Stimulated activated naive CD8-positive, alpha-beta T cell treated with anti-CD3 and anti-CD28 coated beads, Interleukin-15, Interleukin-2, amounts not matched to agents 100 U/mL and 50 U/mL, for 24 hours (primary cell): ENCODE measurements around the gene RPS3.
"Not testable (repeated sequence)": the region's sequence is repeated elsewhere in the genome, so short reads cannot be mapped to it uniquely, and the experiment has no call there.

Experiments
- ATAC-seq: fragments of 150-1000 bp; cut with Tn5 transposase; one replicate; pipeline ENCODE4 v1.10.0; 2021
- DNase-seq: peaks from one replicate; pipeline ENCODE4 v3.0.0; 2021

The RPS3 gene

DNA sequence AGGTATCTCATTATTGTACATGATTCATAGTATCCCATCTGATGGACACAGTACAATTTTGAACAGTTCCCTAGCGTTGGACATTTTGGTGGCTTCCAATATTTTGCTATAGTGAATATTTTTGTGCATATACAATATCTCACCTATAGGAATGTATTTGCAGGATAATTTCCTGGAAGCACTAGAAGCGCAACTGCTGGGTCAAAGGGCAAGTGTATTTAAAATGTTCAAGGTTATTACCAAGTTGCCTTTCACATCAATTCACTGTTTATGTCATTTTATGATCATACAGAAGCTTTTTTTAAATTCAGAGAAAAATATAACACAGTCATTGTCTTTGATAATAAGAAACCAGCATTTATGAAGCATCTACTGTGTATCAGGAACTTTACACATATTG lies 19.1 kb upstream of the RPS3 start:
- ATAC-seq (no peak), DNase-seq (no peak)

DNA sequence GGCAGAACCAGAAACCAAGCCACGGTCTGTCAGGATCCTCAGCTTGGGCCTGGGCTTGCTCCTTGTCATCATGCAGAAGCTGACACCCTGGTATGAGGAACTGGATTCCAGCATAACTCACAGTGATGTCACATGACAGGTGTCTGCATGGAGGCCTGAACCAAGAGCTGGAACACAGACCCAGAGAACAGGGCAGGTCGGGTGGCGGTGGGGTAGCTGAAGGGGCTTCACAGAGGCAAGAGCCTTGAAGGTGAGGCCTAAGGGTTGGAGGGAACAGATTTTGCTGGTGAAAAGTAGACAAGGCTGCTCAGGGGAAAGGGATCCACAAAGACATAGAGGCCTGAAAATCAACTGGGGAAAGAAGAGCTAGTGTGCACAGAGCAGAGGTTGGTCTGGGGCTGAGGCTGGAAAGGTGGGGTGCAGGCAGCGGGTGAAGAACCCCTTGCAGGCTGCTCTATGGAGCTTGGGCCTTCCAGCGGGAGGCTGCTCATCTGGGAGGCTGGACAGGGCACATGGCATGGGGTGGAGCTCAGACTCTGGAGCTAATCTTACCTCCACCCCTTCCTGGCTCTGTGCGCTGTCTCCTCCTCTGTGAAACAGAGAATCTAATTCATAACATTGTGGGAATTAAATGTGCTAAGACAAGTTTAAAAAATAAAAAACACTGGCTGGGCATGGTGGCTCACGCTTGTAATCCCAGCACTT lies 18.4 kb upstream of the RPS3 start:
- DNase-seq, result no peak
- no peak for ATAC-seq

DNA sequence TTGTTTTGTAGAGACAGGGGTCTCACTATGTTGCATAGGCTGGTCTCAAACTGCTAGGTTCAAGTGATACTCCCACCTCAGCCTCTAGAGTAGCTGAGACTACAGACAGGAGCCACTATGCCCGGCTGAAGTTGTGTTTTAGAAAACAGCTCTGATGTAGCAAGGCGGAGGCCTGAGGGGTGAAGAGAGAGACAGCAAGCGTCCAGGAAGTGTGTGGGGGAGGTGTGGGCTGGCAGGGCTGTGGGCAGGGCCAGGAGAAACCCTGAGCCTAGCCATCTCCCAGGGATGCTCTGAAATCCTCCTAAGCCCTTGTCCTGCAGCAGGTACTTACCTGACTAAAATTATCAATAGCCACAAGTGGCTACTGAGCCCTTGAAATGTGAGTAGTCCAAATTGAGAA lies 16.1 kb upstream of the RPS3 start:
- no peak for DNase-seq
- peak; percentile 45 for ATAC-seq

DNA sequence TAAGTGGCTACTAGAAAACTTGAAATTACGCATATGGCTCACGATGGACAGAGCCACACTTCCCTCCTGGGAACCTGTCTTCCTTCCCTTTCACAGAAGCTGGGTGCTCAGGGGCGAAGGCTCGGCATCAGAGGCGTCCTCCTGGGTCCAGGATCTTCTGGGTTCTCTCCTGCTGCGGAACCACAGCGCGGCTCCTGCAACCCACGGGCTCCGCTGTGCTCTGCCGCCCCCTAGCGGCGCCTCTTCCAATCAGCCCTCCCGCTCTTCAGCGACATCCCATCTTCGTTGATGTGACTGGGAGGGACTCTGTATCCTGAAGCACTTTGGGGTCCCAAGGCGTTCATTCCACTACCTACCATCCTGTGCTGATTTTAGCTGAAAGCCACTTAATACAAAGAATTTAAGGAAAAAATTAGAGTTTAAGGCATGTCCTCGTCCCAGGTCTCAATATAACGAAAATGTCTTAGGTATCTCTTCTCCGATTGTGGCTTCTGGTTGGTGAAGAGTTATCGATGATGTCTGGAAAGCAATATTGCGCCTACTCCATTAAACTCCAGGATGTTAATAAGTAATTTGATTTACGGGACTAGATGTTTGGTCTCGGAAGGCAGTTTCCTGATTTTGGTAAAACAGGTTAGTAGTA lies 14.8 kb upstream of the RPS3 start:
- DNase-seq (peak; percentile 85), ATAC-seq (peak; percentile 81)

DNA sequence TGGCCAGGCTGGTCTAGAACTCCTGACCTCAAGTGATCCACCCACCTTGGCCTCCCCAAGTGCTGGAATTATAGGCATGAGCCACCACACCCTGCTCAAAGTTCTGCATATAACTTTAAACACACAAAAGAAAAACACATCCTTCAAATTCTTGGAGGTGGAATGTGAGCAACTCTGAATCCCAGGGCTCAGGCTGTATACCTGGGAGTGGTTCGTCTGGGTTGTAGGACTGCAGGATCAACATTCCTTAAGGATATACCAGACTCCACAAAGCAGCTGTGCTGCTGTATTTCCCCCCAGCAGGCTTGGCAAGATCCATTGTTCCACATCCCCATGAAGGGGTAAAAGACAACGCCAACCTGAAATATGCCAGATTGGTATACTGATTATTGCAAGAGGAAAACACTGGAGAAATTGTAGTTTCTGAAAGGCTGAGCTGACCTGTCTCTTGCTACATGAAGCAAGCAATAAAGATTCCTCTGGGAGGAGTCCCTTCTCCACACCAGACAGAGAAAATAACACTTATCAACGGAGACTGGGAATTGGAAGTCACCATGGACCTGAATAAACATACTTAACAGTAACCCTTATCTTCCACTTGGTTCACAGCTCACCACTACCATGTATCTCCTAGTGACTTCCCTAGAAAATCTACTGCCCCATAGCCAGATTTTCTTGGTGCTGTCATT lies 12.2 kb upstream of the RPS3 start:
- DNase-seq, result no peak
- ATAC-seq, result no peak

DNA sequence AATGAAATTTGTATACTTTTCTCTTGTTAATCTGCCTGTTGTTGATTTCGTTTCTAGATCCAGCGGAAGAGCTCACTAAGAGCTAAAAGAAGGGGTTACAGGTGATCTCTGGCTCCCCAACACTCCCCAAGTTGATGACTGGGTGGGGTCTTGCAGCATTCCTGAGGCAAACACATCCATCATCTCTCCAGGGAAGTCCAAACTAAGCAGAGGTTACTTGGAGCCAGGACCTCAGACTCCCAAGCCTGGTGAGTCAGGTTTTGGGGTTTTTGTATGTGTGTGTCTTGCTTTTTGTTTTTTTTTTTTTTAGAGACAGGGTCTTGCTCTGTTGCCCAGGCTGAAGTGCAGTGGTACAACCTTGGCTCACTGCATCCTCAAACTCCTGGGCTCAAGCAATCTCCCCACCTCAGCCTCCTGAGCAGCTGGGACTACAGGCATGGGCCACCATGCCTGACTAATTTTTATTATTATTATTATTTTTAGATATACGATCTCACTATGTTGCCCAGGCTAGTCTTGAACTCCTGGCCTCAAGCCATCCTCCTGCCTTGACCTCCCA lies 11.5 kb upstream of the RPS3 start:
- DNase-seq, result no peak
- ATAC-seq, result no peak

DNA sequence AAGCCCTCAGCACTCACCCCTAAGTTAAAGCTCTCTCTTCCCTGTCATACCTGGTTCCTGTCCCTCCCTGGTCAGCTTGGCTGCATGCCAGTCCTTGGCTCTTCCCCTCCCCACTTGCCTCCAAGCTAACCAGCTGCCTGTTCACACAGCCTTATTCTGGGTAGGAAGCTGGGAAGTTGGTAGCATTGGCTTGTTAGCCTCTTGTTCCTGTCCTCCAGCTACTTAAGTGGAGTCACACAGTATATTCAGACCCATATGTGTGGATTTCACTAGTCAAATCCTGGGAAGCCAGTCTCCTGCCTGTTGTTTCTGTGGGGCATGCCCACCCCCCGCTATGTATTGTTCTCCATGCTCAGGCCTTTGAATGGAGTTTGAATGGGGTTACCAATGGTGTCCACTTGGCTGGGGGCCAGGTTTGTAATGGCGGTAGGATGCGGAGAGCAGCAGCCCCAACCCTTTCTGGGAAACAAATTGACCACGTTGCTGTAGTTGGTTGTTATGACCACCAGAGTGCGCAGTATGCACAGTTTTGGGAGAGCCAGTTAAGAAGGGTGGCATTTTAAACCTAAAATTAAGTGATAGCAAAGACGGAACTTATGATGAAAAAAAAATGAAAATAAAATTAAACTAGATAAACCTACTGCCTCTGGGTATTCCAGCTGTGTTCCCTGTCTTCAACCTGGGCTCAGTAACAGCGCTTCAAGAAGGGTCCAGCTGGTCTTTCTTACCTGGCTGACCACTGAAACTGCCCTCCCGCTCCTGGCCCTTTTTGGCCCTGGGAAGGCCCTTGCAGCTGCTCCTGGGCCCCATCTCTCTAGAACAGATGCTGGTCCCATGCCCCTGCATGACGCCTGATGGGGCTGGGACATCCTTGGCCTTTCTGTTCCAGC lies 10.7 kb upstream of the RPS3 start:
- ATAC-seq, result peak; percentile 64
- DNase-seq, result peak; percentile 69

DNA sequence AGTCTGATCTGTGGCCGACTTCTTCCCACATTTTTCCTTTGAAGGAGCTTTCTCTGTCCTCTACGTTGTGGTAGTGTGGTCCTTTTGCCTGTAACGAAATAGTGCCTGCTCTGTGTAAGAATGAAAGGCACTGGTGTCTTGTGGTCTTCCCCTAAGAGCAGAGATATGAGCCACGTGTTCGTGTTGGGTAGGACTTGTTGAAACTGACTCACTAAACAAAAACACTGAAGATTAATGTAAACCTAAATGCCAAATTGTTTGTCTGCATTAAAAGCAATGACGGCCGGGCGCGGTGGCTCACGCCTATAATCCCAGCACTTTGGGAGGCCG lies 10.1 kb upstream of the RPS3 start:
- DNase-seq (no peak), ATAC-seq (no peak)

DNA sequence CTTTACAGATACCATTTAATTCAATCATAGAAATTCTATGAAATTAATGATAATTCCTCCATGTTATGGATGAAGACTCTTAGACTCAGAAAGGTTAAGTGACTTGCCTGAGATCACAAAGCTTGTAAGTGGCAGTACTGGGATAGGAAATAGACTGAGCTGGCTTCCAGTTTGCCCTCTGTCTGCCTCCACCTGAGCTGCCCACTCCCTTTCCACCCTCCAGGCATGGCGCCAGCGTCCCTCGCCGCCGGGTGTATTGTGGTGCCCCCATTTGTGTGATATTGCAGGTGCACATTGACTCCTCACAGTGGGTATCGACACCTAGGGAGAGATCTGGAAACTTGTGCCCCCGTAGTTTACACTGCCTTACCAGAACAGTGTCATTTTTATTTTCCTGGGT lies 9.4 kb upstream of the RPS3 start:
- DNase-seq (no peak), ATAC-seq (no peak)

DNA sequence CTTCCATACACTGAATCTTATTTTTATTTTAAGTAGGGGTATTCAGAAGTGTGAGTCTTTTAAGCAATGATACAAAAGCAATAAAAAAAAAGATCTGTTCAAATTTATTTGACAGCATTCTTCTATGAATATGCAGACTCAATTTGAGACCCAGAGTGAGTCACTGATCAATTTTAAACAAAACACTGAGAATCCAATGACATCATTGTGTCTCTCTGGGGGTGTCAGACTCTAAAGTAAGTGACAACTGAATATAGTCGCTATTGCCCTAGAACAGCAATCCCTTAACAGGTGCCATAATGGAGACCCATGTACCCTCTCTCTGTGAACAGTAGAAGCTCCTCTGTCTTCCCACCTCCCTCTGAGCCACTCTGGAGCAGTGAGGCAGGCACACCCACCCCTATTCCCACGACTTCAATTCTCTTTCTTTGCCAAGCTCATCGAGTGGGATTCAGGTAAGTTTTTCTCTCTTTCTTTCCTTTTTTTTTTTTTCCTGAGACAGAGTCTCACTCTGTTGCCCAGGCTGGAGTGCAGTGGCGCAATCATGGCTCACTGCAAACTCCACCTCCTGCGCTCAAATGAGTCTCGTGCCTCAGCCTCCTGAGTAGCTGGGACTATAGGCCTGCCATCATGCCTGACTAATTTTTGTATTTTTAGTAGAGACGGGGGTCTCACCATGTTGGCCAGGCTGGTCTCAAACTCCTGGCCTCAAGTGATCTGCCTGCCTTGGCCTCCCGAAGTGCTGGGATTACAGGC lies 5.1 kb upstream of the RPS3 start:
- ATAC-seq (no peak), DNase-seq (no peak)

DNA sequence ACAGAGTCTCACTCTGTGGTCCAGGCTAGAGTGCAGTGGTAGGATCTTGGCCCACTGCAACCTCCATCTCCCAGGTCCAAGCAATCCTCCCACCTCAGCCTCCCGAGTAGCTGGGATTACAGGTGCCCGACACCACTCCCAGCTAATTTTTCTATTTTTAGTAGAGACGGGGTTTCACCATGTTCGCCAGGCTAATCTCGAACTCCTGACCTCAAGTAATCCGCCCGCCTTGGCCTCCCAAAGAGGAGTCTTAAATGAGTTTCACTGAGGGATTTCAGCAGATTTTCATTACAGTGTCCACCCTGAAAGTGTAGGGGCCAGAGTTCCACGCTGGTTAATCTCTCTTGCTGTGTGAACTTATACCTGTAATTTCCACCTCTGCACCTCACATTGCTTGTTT lies 412 bp upstream of the RPS3 start:
- DNase-seq (no peak), ATAC-seq (no peak)

DNA sequence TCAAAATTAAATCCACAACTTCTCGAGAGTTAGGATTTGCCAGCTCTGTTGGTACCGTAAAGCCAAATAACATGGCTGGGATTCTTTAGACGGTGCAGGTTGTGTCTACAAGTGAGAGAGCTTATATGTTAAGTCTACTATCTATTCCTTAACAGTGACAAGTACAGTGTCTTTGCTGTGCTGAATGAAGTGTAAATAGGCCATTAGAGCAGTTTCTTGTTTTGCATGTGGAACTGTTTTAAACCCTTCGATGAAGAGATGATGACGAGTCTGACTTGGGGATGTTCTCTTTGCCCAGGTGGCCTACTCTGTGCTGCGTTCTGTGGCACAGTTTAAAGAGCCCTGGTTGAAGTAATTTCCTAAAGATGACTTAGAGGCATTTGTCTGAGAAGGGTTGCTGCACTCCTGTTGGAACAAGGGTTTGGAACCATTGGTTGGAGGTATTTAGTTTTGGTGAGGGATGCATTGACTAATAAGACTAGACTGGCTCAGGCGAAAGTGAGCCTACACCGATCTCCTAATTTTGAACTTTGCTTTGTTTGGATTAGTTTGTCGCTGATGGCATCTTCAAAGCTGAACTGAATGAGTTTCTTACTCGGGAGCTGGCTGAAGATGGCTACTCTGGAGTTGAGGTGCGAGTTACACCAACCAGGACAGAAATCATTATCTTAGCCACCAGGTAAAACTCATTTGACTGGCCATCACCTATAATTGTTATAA lies 988 bp downstream of the RPS3 start:
- no peak for ATAC-seq
- no peak for DNase-seq

DNA sequence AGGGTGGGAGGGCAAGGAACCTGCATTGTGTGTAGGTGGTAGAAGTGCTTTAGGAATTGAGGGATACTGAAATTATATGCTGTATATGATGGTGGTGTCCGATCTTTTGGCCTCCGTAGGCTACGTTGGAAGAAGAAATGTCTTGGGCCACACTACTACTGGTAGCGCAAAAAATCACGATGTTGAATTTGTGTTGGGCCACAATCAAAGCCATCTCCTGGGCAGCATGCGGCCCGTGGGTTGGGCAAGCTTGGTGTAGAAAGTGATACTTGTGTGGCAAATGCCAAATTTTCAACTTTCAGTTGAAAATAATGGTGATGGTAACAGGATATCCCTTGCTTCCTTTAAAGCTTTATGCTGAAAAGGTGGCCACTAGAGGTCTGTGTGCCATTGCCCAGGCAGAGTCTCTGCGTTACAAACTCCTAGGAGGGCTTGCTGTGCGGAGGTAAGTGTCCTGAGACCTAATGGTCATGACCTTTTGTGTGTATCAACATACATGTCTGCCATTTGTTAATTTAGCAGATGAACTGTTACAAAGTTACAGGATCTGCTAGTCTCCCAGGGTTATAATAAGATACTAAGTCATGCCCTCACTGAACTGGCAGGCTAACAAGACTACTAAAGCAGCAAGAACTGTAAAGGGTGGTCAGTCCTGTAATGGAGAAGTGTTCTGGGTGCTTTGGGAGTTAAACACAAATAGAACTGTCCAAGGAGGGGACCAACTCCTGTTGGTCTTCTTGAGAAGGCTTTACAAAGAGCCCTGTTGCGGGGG lies 2.9 kb downstream of the RPS3 start:
- ATAC-seq (no peak), DNase-seq (no peak)

DNA sequence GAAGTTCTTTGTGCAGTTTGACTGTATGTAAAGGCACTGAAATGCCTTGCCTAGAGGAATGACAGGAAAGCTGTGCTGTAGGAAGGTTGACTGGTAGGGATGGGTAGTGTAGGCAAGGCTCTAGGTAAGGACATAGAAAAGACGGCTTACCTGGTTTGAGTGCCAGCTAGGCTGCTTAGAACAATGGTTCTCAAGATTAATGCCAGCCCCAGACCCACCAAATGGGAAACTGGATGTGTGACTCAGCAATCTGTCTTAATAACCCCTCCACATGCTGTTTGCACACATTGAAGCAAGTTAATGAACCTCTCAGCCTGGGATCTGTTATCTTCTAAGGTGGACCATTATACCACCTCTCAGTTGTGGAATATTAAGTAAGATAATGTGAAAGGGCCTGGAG lies 3.7 kb downstream of the RPS3 start:
- no peak for ATAC-seq
- DNase-seq, result no peak

DNA sequence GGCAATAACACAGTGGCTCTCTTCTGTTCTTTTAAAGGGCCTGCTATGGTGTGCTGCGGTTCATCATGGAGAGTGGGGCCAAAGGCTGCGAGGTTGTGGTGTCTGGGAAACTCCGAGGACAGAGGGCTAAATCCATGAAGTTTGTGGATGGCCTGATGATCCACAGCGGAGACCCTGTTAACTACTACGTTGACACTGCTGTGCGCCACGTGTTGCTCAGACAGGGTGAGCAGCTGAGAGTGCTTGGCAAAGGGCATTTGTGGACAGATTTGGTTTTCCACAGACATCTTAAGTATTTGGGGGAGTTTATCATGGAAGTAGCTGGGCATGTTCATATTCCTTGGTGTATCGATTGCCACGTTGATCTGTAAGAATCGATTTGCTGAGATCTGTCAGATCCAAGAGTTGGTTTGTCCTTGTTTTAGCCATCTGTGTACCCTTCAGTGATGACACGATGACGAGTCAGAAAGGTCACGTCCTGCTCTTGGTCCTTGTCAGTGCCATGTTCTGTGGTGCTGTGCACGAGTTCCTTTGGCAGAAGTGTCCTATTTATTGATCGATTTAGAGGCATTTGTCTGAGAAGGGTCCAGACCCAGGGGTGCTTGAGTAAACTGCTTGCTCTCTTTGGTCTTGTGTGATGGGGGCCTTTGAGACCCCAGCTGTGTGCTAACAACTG lies 4.8 kb downstream of the RPS3 start:
- ATAC-seq, result peak; percentile 48
- DNase-seq, result peak; percentile 33

DNA sequence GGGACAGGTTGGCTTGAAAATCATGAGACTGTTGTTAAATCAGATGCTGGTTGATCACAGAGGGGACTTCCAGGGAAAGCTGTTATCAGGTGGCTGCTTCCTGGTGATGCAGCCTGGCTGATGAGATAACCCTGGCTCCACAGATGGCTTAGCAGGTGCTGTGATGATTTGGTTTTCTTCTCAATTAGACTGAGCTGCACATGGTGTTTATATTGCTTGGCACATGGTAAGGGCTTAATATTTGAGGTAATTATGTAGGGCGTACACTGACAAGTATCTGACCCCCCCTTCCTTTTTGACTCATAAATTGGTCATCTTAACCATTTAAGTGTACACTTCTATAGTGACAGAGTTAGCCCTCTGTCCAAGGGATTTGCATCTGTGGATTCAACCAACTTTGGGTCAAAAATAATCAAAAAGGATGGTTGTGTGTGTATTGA lies 7.0 kb downstream of the RPS3 start:
- ATAC-seq, result no peak
- DNase-seq, result no peak

DNA sequence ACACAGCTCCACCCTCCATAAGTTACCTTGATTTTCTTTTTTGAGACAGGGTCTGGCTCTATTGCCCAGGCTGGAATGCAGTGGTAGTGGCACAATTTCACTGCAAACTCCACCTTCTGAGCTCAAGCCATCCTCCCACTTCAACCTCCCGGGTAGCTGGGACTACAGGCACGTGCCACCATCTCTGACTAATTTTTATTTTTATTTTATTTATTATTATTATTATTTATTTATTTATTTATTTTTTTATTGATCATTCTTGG lies 9.6 kb downstream of the RPS3 start:
- DNase-seq, result no peak
- no peak for ATAC-seq

DNA sequence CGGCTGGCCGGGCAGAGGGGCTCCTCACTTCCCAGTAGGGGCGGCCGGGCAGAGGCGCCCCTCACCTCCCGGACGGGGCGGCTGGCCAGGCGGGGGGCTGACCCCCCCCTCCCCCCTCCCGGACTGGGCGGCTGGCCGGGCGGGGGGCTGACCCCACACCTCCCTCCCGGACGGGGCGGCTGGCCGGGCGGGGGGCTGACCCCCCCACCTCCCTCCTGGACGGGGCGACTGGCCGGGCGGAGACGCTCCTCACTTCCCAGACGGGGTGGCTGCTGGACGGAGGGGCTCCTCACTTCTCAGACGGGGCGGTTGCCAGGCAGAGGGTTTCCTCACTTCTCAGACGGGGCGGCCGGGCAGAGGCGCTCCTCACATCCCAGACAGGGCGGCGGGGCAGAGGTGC lies 10.7 kb downstream of the RPS3 start:
- not testable (repeated sequence) for DNase-seq

DNA sequence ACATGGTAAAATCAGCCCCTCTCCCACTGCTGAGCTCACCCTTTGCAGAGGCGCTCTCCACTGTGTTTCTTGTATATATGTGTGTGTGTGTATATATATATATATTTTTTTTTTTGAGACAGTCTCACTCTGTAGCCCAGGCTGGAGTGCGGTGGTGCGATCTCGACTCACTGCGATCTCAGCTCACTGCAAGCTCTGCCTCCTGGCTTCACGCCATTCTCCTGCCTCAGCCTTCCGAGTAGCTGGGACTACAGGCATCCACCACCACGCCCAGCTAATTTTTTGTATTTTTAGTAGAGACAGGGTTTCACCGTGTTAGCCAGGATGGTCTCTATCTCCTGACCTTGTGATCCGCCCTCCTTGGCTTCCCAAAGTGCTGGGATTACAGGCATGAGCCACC lies 13.8 kb downstream of the RPS3 start:
- DNase-seq, ATAC-seq: not testable (repeated sequence)

More for the DNA sequence above, 10.7 kb downstream of the RPS3 start:
- not testable (repeated sequence) for ATAC-seq

DNA sequence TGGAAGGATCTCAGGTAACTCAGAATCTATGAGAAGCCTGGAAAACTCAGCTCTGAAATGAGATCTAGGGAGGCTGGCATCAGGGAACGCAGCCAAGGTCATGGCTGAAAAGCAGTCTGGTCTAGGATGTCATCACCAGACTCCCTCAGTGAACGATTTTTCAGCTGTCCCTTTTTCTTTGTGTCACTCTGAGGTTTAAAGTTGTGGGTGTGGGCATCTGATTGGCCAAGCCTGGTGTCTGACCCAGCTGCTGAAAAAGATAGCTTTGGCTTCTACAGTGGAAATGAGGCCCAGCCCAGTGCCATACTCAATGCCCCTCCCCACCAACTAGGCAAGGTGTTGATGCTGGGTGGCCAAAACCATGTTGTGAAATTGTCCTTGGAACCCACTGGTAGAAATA lies 14.5 kb downstream of the RPS3 start:
- ATAC-seq, result no peak
- no peak for DNase-seq
